Measurements from ENCODE around the gene USO1.
A peak's percentile ranks its signal among the peaks of the same experiment; 100 is the strongest.

USO1 gene, protein sequence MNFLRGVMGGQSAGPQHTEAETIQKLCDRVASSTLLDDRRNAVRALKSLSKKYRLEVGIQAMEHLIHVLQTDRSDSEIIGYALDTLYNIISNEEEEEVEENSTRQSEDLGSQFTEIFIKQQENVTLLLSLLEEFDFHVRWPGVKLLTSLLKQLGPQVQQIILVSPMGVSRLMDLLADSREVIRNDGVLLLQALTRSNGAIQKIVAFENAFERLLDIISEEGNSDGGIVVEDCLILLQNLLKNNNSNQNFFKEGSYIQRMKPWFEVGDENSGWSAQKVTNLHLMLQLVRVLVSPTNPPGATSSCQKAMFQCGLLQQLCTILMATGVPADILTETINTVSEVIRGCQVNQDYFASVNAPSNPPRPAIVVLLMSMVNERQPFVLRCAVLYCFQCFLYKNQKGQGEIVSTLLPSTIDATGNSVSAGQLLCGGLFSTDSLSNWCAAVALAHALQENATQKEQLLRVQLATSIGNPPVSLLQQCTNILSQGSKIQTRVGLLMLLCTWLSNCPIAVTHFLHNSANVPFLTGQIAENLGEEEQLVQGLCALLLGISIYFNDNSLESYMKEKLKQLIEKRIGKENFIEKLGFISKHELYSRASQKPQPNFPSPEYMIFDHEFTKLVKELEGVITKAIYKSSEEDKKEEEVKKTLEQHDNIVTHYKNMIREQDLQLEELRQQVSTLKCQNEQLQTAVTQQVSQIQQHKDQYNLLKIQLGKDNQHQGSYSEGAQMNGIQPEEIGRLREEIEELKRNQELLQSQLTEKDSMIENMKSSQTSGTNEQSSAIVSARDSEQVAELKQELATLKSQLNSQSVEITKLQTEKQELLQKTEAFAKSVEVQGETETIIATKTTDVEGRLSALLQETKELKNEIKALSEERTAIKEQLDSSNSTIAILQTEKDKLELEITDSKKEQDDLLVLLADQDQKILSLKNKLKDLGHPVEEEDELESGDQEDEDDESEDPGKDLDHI

DNA sequence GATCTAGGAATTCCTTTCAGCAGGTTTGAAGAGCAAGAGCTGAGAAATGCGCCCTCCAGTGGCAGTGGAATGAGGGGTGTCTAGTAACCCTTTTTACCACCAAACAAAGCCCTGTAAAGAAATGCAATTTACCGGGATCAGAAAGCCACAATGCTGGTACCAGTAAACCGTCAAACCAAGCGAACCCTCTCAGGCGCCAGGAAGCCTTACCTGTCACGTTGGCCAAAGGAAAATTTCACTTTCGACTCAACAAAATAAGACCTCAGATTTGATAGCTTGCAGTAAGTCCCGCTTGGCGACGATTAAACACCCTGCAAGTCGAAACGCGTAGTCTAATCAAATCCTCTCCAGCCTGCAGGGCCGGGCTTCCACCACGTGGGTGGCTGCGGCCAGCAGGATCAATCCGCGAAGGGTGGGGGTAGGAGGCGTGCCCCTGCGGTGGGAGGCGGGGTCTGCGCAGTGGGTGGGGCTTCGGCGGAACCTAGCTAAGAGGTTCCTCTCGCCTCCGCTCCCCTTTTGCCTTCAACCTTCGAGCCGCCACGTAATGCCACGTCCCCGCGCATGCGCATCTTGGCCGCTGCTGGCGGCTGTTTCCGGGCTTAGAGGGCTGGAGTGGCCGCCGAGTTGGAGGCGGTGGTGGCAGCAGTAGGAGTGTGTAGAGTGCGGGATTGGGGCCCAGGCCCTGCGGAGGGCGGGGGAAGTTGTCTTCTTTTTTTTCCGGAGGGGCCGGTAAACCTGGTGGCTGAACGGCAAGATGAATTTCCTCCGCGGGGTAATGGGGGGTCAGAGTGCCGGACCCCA lies at the start of gene USO1:
Gene USO1, plus strand, starts transcription at position 512 of the 801 bp plus-strand sequence. Its CDS starts 243 bp downstream, at position 755.
- Histone ChIP-seq H3K4me3 (ENCODE audit: low read depth in 1 of 2, low read length in 2 of 2) (peak within 1 kb of the TSS; percentile 81 to 99), H3K9me3 (ENCODE audit: control insufficient read depth in 1 of 2, low read length in 2 of 2) (no peaks in the 10 kb centered on the region), H3K27ac (ENCODE audit: low read depth, low read length) (peak within 1 kb of the TSS; percentile 99), H3K36me3 (ENCODE audit: control insufficient read depth in 1 of 2, insufficient read depth in 2 of 2, low read length in 2 of 2) (no peaks in the 10 kb centered on the region), H3K27me3 (ENCODE audit: control insufficient read depth in 1 of 2, insufficient read depth in 2 of 2, low read length in 2 of 2) (no peaks in the 10 kb centered on the region), H3K9ac (ENCODE audit: low read depth in 1 of 2, low read length in 2 of 2) (peak within 1 kb of the TSS; percentile 97 to 100), H3K4me1 (ENCODE audit: control insufficient read depth in 1 of 2, insufficient read depth in 2 of 2, low read length in 2 of 2) (peaks cover 22 to 23% of the 10 kb centered on the region in 2 donors)

- Histone ChIP-seq H3K4me3 (ENCODE audit: low read depth in 1 of 2, low read length in 2 of 2) (no peak overlapping the region), H3K36me3 (ENCODE audit: control insufficient read depth in 1 of 2, insufficient read depth in 2 of 2, low read length in 2 of 2) (no peaks in the 10 kb centered on the region), H3K9me3 (ENCODE audit: control insufficient read depth in 1 of 2, low read length in 2 of 2) (no peaks in the 10 kb centered on the region), H3K27ac (ENCODE audit: low read depth, low read length) (no peak overlapping the region), H3K4me1 (ENCODE audit: control insufficient read depth in 1 of 2, insufficient read depth in 2 of 2, low read length in 2 of 2) (peaks cover 22 to 28% of the 10 kb centered on the region in 2 donors), H3K9ac (ENCODE audit: low read depth in 1 of 2, low read length in 2 of 2) (no peak overlapping the region), H3K27me3 (ENCODE audit: control insufficient read depth in 1 of 2, insufficient read depth in 2 of 2, low read length in 2 of 2) (no peaks in the 10 kb centered on the region)
Measured at GRCh38 chr4:75675004-75675531, 49.3 kb upstream of the USO1 start.

DNA sequence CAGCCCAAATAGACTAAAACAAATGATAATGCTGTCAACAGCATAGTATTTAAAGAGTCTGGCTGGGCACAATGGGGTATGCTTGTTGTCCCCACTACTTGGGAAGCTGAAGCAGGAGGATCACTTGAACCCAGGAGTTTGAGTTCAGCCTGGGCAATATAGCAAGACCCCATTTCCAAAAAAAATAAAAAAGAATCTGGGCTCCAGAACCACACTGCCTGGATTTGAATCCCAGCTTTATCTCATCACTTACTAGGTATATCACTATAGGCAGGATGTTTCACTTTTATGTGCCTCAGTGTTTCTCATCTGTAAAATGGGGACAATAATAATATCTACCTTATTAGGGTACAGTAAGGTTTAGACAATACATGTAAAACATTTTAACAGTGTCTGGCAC lies 45.9 kb upstream of the USO1 start:
- no peak overlapping the region for H3K27ac ChIP-seq (ENCODE audit: low read depth, low read length)
- no peak overlapping the region for H3K9ac ChIP-seq (ENCODE audit: low read depth in 1 of 2, low read length in 2 of 2)
- H3K4me3 ChIP-seq (ENCODE audit: low read depth in 1 of 2, low read length in 2 of 2), result no peak overlapping the region
- H3K36me3 ChIP-seq (ENCODE audit: control insufficient read depth in 1 of 2, insufficient read depth in 2 of 2, low read length in 2 of 2), result no peaks in the 10 kb centered on the region
- H3K9me3 ChIP-seq (ENCODE audit: control insufficient read depth in 1 of 2, low read length in 2 of 2), result no peaks in the 10 kb centered on the region
- no peaks in the 10 kb centered on the region for H3K27me3 ChIP-seq (ENCODE audit: control insufficient read depth in 1 of 2, insufficient read depth in 2 of 2, low read length in 2 of 2)
- peaks cover 8 to 10% of the 10 kb centered on the region in 2 donors for H3K4me1 ChIP-seq (ENCODE audit: control insufficient read depth in 1 of 2, insufficient read depth in 2 of 2, low read length in 2 of 2)

DNA sequence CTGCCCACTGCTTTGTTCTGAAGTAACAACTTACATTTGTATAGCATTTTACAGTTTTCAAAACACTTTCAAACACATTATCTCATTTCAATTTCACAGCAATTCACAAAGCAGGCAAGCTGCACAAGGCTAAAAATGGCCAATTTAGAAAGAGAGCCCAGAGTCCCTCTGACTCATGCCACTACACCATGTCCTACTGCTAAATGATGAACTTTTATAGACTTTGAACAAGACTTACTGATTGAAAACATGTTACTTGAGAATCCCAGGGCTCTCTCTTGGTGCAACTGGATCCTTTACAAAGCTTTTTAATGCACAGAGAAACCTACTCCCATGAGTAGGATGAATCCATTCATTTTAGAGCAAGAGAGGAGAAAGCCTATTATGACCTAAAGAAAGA lies 45.4 kb upstream of the USO1 start:
- H3K27ac ChIP-seq (ENCODE audit: low read depth, low read length), result no peak overlapping the region
- H3K36me3 ChIP-seq (ENCODE audit: control insufficient read depth in 1 of 2, insufficient read depth in 2 of 2, low read length in 2 of 2), result no peaks in the 10 kb centered on the region

DNA sequence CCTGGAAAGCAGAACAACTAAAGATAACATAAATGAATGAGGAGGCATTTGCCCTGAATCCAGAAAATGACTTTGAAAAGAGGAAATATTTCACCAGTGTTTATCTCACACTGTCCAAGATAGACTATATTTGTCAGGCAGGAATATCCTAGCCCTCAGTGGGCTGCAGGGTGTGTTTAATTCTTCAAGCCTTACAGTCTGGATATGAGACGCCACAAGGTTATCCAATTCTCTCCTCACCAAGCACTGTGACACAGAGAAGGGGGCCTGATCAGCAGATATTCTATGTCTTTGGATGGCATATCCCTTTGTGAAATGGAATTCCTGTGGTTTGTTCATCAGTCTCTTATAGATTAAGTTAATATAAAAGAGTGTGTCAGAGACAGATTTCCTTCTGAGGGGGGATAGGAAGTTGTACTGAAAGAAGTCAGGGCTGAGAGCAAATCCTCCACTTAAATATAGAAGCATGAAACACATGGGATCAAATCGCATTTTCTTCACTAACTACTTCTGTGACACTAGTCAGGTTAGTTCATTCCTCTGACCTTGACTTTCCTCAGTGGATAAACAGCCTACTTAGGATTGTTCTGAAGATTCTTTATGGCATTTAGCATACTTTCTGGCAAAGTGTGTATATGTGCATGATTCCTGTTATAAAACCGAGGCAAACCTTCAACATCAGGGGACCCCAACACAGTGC lies 44.4 kb upstream of the USO1 start:
- no peak overlapping the region for H3K4me3 ChIP-seq (ENCODE audit: low read depth in 1 of 2, low read length in 2 of 2)
- H3K9me3 ChIP-seq (ENCODE audit: control insufficient read depth in 1 of 2, low read length in 2 of 2), result no peaks in the 10 kb centered on the region
- no peak overlapping the region for H3K9ac ChIP-seq (ENCODE audit: low read depth in 1 of 2, low read length in 2 of 2)
- no peaks in the 10 kb centered on the region for H3K4me1 ChIP-seq (ENCODE audit: control insufficient read depth in 1 of 2, insufficient read depth in 2 of 2, low read length in 2 of 2)
- no peak overlapping the region for H3K27ac ChIP-seq (ENCODE audit: low read depth, low read length)
- H3K27me3 ChIP-seq (ENCODE audit: control insufficient read depth in 1 of 2, insufficient read depth in 2 of 2, low read length in 2 of 2), result no peaks in the 10 kb centered on the region
- H3K36me3 ChIP-seq (ENCODE audit: control insufficient read depth in 1 of 2, insufficient read depth in 2 of 2, low read length in 2 of 2), result no peaks in the 10 kb centered on the region

More for the DNA sequence above, 45.4 kb upstream of the USO1 start:
- Histone ChIP-seq H3K9me3 (ENCODE audit: control insufficient read depth in 1 of 2, low read length in 2 of 2) (no peaks in the 10 kb centered on the region), H3K27me3 (ENCODE audit: control insufficient read depth in 1 of 2, insufficient read depth in 2 of 2, low read length in 2 of 2) (no peaks in the 10 kb centered on the region), H3K9ac (ENCODE audit: low read depth in 1 of 2, low read length in 2 of 2) (no peak overlapping the region), H3K4me1 (ENCODE audit: control insufficient read depth in 1 of 2, insufficient read depth in 2 of 2, low read length in 2 of 2) (peaks cover 4 to 5% of the 10 kb centered on the region in 2 donors), H3K4me3 (ENCODE audit: low read depth in 1 of 2, low read length in 2 of 2) (no peak overlapping the region)

GRCh38 chr4:75683482-75684155 lies 40.8 kb upstream of the USO1 start:
- Histone ChIP-seq H3K27ac (ENCODE audit: low read depth, low read length) (no peak overlapping the region), H3K9ac (ENCODE audit: low read depth in 1 of 2, low read length in 2 of 2) (no peak overlapping the region), H3K4me1 (ENCODE audit: control insufficient read depth in 1 of 2, insufficient read depth in 2 of 2, low read length in 2 of 2) (no peaks in the 10 kb centered on the region), H3K4me3 (ENCODE audit: low read depth in 1 of 2, low read length in 2 of 2) (no peak overlapping the region), H3K36me3 (ENCODE audit: control insufficient read depth in 1 of 2, insufficient read depth in 2 of 2, low read length in 2 of 2) (no peaks in the 10 kb centered on the region), H3K27me3 (ENCODE audit: control insufficient read depth in 1 of 2, insufficient read depth in 2 of 2, low read length in 2 of 2) (no peaks in the 10 kb centered on the region), H3K9me3 (ENCODE audit: control insufficient read depth in 1 of 2, low read length in 2 of 2) (no peaks in the 10 kb centered on the region)

DNA sequence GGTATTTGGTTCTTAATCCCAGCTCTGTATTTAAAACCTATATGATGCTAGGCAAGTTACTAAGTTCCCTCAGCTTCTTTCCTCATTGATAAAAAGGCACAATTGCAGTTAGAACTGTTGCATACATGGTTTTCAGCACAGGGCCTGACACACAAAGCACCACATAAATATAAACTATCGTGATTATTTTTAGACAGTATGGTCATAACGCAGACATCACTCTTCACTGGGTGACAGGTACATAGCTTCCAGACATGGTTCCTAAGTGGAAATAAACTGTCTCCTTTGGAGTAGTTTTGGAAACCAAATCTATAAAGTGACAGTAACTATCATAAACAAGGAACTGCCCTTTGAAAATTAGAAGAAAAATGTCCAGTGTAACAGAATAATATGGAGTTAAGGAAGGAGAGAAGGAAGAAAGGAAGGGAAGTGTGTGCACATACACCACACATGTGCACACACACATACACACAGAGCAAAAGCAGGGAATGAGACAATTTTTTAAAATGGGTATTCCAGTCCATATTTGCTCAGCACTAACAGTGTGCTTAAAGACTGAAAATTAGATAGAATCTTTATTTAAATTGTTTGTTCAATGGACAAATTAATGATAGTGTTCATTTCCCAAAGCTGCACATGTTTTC lies 38.7 kb upstream of the USO1 start:
- Histone ChIP-seq H3K4me1 (ENCODE audit: control insufficient read depth in 1 of 2, insufficient read depth in 2 of 2, low read length in 2 of 2) (no peaks in the 10 kb centered on the region), H3K9ac (ENCODE audit: low read depth in 1 of 2, low read length in 2 of 2) (no peak overlapping the region), H3K4me3 (ENCODE audit: low read depth in 1 of 2, low read length in 2 of 2) (no peak overlapping the region), H3K36me3 (ENCODE audit: control insufficient read depth in 1 of 2, insufficient read depth in 2 of 2, low read length in 2 of 2) (no peaks in the 10 kb centered on the region), H3K9me3 (ENCODE audit: control insufficient read depth in 1 of 2, low read length in 2 of 2) (no peaks in the 10 kb centered on the region), H3K27ac (ENCODE audit: low read depth, low read length) (no peak overlapping the region), H3K27me3 (ENCODE audit: control insufficient read depth in 1 of 2, insufficient read depth in 2 of 2, low read length in 2 of 2) (no peaks in the 10 kb centered on the region)

GRCh38 chr4:75686346-75686745 lies 38.0 kb upstream of the USO1 start:
- H3K4me3 ChIP-seq (ENCODE audit: low read depth in 1 of 2, low read length in 2 of 2), result no peak overlapping the region
- no peak overlapping the region for H3K27ac ChIP-seq (ENCODE audit: low read depth, low read length)

More at GRCh38 chr4:75686346-75686745, 38.0 kb upstream of the USO1 start:
- Histone ChIP-seq H3K4me1 (ENCODE audit: control insufficient read depth in 1 of 2, insufficient read depth in 2 of 2, low read length in 2 of 2) (no peaks in the 10 kb centered on the region), H3K9ac (ENCODE audit: low read depth in 1 of 2, low read length in 2 of 2) (no peak overlapping the region), H3K27me3 (ENCODE audit: control insufficient read depth in 1 of 2, insufficient read depth in 2 of 2, low read length in 2 of 2) (no peaks in the 10 kb centered on the region), H3K9me3 (ENCODE audit: control insufficient read depth in 1 of 2, low read length in 2 of 2) (no peaks in the 10 kb centered on the region), H3K36me3 (ENCODE audit: control insufficient read depth in 1 of 2, insufficient read depth in 2 of 2, low read length in 2 of 2) (no peaks in the 10 kb centered on the region)

All from duodenal mucosa (tissue), 2 donors.